Measurements from ENCODE around the gene RASL10A. TPM values are rescaled to one million over a fixed set of nuclear protein-coding genes. Genes with fewer than 3 reads are reported as not detected.
A peak's percentile ranks its signal among the peaks of the same experiment; 100 is the strongest.
"Not testable (repeated sequence)": the region's sequence is repeated elsewhere in the genome, so short reads cannot be mapped to it uniquely, and the experiment has no call there.

The RASL10A gene, protein sequence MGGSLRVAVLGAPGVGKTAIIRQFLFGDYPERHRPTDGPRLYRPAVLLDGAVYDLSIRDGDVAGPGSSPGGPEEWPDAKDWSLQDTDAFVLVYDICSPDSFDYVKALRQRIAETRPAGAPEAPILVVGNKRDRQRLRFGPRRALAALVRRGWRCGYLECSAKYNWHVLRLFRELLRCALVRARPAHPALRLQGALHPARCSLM
- total RNA-seq (2014; rRNA removed; shearing (Covaris generic)) (0.54 and 3.0 TPM in 2 replicates), polyA plus RNA-seq (2016; fragmentation: Nextera tagmentation; extraction: Ambion mirVana) (0.99 and 1.6 TPM in 2 replicates)
- long read RNA-seq, partial matches to known transcripts = 0 of 2 reads
- long read RNA-seq, other reads (novel, unspliced or antisense) = 0 of 2 reads

GRCh38 chr22:29315286-29316140 lies at the start of gene RASL10A:
Gene RASL10A, minus strand, starts transcription at chr22:29315697. Its CDS starts 451 bp downstream, at chr22:29315246.
- H3F3A ChIP-seq (replicated peaks; ENCODE audit: low read depth) = peaks cover 24% of the 10 kb centered on the region
- H3K9me2 ChIP-seq (ENCODE audit: insufficient read depth) = no peaks in the 10 kb centered on the region
- DNase-seq (ENCODE audit: low spot score) (peak; percentile 64), ATAC-seq (peak; percentile 6; the same call in 2 of the 3 replicates)
- H4K20me1 ChIP-seq (replicated peaks; ENCODE audit: insufficient read depth) = peaks cover 9% of the 10 kb centered on the region
- peak within 1 kb of the TSS; percentile 84 for H3K4me2 ChIP-seq
- H3K79me2 ChIP-seq (replicated peaks; ENCODE audit: insufficient read depth) = no peaks in the 10 kb centered on the region
- peaks cover 5% of the 10 kb centered on the region; the same call in 1 of the 2 replicates for H3K4me1 ChIP-seq (ENCODE audit: insufficient read depth)
- H3K36me3 ChIP-seq (ENCODE audit: insufficient read depth) = no peaks in the 10 kb centered on the region
- peaks cover 54% of the 10 kb centered on the region for H3K27me3 ChIP-seq (ENCODE audit: insufficient read depth)
- peak within 1 kb of the TSS; percentile 68 for H3K4me3 Mint-ChIP-seq
- H3K27me3 Mint-ChIP-seq (ENCODE audit: insufficient read depth, low read depth, poor library complexity) = peaks cover 47% of the 10 kb centered on the region
- H3K27ac ChIP-seq (ENCODE audit: low read depth) = no peak within 1 kb of the TSS
- H3K4me3 ChIP-seq = peak within 1 kb of the TSS; percentile 61
- peaks cover 21% of the 10 kb centered on the region for H3K9me3 Mint-ChIP-seq
- TF ChIP-seq JUNB (IDR thresholded peaks at IDR 0.05; ENCODE audit: unreplicated experiment) (no peak), EZH2 (IDR thresholded peaks at IDR 0.05; ENCODE audit: low read depth, unreplicated experiment) (peak; percentile 77)
- no peak within 1 kb of the TSS for H3K27ac Mint-ChIP-seq
- peaks cover 7% of the 10 kb centered on the region; the same call in 1 of the 3 replicates for H3K36me3 Mint-ChIP-seq (ENCODE audit: low read depth)
- peaks cover 20% of the 10 kb centered on the region for H3K4me1 Mint-ChIP-seq
- peak within 1 kb of the TSS; percentile 91 for H2AFZ ChIP-seq

DNA sequence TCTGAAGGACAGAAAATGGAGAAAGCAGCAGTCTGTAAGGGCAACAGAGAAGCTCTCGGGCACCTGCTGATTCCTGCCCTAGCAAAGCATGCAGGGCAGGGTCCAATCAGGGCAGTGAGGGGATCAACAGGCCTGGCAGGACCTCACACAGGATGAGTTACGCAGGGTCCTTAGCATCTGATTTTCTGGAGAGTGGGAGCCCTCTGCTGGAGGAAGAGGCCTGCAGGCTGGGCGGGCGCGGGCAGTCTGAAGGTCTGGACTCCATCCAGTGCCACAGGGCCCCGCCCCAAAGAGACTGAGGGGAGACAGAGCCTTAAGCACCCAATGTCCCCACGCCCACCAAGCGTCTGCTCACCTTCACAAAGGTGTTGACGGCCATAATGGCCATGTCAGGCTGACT lies 44.0 kb upstream of the RASL10A start:
- no peak overlapping the region; the same call in 1 of the 2 replicates for H3K27ac Mint-ChIP-seq
- Histone ChIP-seq H3K4me3 (no peak overlapping the region), H4K20me1 (replicated peaks; ENCODE audit: insufficient read depth) (no peaks in the 10 kb centered on the region), H3K27me3 (ENCODE audit: insufficient read depth) (no peaks in the 10 kb centered on the region), H2AFZ (no peak overlapping the region), H3K27ac (ENCODE audit: low read depth) (0 out of 2 replicates have a peak overlapping the region, but pooled peaks have one; percentile 63), H3K4me2 (no peak overlapping the region), H3K79me2 (replicated peaks; ENCODE audit: insufficient read depth) (no peaks in the 10 kb centered on the region), H3K9me2 (ENCODE audit: insufficient read depth) (no peaks in the 10 kb centered on the region), H3K36me3 (ENCODE audit: insufficient read depth) (no peaks in the 10 kb centered on the region; the same call in 1 of the 2 replicates), H3K4me1 (ENCODE audit: insufficient read depth) (no peaks in the 10 kb centered on the region), H3F3A (replicated peaks; ENCODE audit: low read depth) (0 out of 2 replicates have a peak, but pooled peaks cover 3% of the 10 kb centered on the region)
- no peaks in the 10 kb centered on the region for H3K4me1 Mint-ChIP-seq
- DNase-seq (ENCODE audit: low spot score) = peak; percentile 77
- H3K36me3 Mint-ChIP-seq (ENCODE audit: low read depth) = peaks cover 39% of the 10 kb centered on the region
- peaks cover 6% of the 10 kb centered on the region for H3K27me3 Mint-ChIP-seq (ENCODE audit: insufficient read depth, low read depth, poor library complexity)
- TF ChIP-seq CREB1 (CRISPR knock-in tag; IDR thresholded peaks at IDR 0.05; ENCODE audit: low read depth) = no peak
- TF ChIP-seq, protein P1, sequence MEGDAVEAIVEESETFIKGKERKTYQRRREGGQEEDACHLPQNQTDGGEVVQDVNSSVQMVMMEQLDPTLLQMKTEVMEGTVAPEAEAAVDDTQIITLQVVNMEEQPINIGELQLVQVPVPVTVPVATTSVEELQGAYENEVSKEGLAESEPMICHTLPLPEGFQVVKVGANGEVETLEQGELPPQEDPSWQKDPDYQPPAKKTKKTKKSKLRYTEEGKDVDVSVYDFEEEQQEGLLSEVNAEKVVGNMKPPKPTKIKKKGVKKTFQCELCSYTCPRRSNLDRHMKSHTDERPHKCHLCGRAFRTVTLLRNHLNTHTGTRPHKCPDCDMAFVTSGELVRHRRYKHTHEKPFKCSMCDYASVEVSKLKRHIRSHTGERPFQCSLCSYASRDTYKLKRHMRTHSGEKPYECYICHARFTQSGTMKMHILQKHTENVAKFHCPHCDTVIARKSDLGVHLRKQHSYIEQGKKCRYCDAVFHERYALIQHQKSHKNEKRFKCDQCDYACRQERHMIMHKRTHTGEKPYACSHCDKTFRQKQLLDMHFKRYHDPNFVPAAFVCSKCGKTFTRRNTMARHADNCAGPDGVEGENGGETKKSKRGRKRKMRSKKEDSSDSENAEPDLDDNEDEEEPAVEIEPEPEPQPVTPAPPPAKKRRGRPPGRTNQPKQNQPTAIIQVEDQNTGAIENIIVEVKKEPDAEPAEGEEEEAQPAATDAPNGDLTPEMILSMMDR (conservative IDR thresholded peaks at IDR 0.05; ENCODE audit: low read depth in 2 of 2) = peak; percentile 45 to 75
- ATAC-seq = peak; percentile 99
- H3K9me3 Mint-ChIP-seq = no peaks in the 10 kb centered on the region; the same call in 2 of the 3 replicates
- H3K4me3 Mint-ChIP-seq = no peak overlapping the region

- not testable (repeated sequence) for H3K27ac ChIP-seq (ENCODE audit: low read depth); H3K4me3 Mint-ChIP-seq; H4K20me1 ChIP-seq (replicated peaks; ENCODE audit: insufficient read depth); H3K27ac Mint-ChIP-seq; DNase-seq (ENCODE audit: low spot score); H3K4me2 ChIP-seq; H3K27me3 Mint-ChIP-seq (ENCODE audit: insufficient read depth, low read depth, poor library complexity); H3F3A ChIP-seq (replicated peaks; ENCODE audit: low read depth); H3K4me3 ChIP-seq; H3K9me2 ChIP-seq (ENCODE audit: insufficient read depth); H3K4me1 ChIP-seq (ENCODE audit: insufficient read depth); ATAC-seq; H3K79me2 ChIP-seq (replicated peaks; ENCODE audit: insufficient read depth); H3K4me1 Mint-ChIP-seq; H2AFZ ChIP-seq; H3K36me3 ChIP-seq (ENCODE audit: insufficient read depth); H3K27me3 ChIP-seq (ENCODE audit: insufficient read depth); H3K9me3 Mint-ChIP-seq
- peaks cover 47% of the 10 kb centered on the region for H3K36me3 Mint-ChIP-seq (ENCODE audit: low read depth)
Measured at GRCh38 chr22:29357193-29357890, 41.8 kb upstream of the RASL10A start.

All from GM23338 (cell line).